CD4-positive, alpha-beta T cell treated with Interleukin-4 for 4 hours (primary cell): ENCODE data around the gene MT1B.

Source experiments
- DNase-seq: peaks from one replicate; pipeline ENCODE4 v3.0.0-alpha.2; 2020

Gene MT1B

GRCh38 chr16:56651586-56651985 lies at the start of gene MT1B:
MT1B (plus strand) TSS chr16:56651886; CDS start chr16:56651954, 68 bp downstream.
- DNase-seq: no peak

GRCh38 chr16:56603589-56603988 lies 48.1 kb upstream of the MT1B start:
- DNase-seq: no peak

- DNase-seq: no peak
Observed at GRCh38 chr16:56604966-56605365, 46.7 kb upstream of the MT1B start.

- DNase-seq: no peak
Observed at GRCh38 chr16:56605475-56605874, 46.2 kb upstream of the MT1B start.

GRCh38 chr16:56606071-56606475 lies 45.6 kb upstream of the MT1B start:
- DNase-seq: no peak

- DNase-seq: no peak
Observed at GRCh38 chr16:56606476-56607108, 45.1 kb upstream of the MT1B start.

- DNase-seq: no peak
Observed at GRCh38 chr16:56607109-56607618, 44.5 kb upstream of the MT1B start.

- DNase-seq: no peak
Observed at GRCh38 chr16:56607675-56608042, 44.0 kb upstream of the MT1B start.

- peak; percentile 84 for DNase-seq
Observed at GRCh38 chr16:56608043-56608875, 43.4 kb upstream of the MT1B start, which contains the start of gene MT2A. MT2A (plus strand) TSS chr16:56608584; CDS start chr16:56608656, 72 bp downstream.

- DNase-seq: no peak
Observed at GRCh38 chr16:56608876-56609462, 42.7 kb upstream of the MT1B start.

GRCh38 chr16:56609463-56609921 lies 42.2 kb upstream of the MT1B start:
- peak; percentile 78 for DNase-seq

- DNase-seq: peak; percentile 67
Observed at GRCh38 chr16:56610017-56610608, 41.6 kb upstream of the MT1B start.

GRCh38 chr16:56610609-56611111 lies 41.0 kb upstream of the MT1B start:
- no peak for DNase-seq

GRCh38 chr16:56611281-56611833 lies 40.3 kb upstream of the MT1B start:
- no peak for DNase-seq

GRCh38 chr16:56613706-56614105 lies 38.0 kb upstream of the MT1B start:
- DNase-seq: no peak

- DNase-seq: no peak
Observed at GRCh38 chr16:56614549-56614991, 37.1 kb upstream of the MT1B start.

- DNase-seq: no peak
Observed at GRCh38 chr16:56615353-56615752, 36.3 kb upstream of the MT1B start.

- DNase-seq: no peak
Observed at GRCh38 chr16:56616608-56617211, 35.0 kb upstream of the MT1B start.

GRCh38 chr16:56617212-56618085 lies 34.2 kb upstream of the MT1B start:
- peak; percentile 27 for DNase-seq

GRCh38 chr16:56618138-56618537 lies 33.5 kb upstream of the MT1B start:
- no peak for DNase-seq

- DNase-seq: no peak
Observed at GRCh38 chr16:56620339-56620897, 31.3 kb upstream of the MT1B start.
